Gastrocnemius medialis (tissue), 4 donors: ENCODE measurements around the gene OMP. TPM values are rescaled to one million over a fixed set of nuclear protein-coding genes. Genes with fewer than 3 reads are reported as not detected.

ENCODE experiments used
- ATAC-seq, 2 donors: fragments of 150-250 bp; one replicate each; pipeline ENCODE4 v1.9.1; 2016
- DNase-seq, 2 donors: peaks; one replicate each; pipeline ENCODE4 v3.0.0-alpha.2; 2019
- H3K27ac ChIP-seq, 4 donors: fragments of 200-600 bp; sonication (generic); 1 replicate in 1 of 4; 2 replicates in 3 of 4; pipeline ENCODE4 v1.5.1; 2016 to 2018; ENCODE audit warnings: mild to moderate bottlenecking in 2 of 4, moderate library complexity in 1 of 4
- H3K27me3 ChIP-seq, 3 donors: fragments of 200-600 bp; sonication (generic) in 2 of 3; 1 replicate in 1 of 3; 2 replicates in 2 of 3; pipeline versions ENCODE4 v1.5.1 to v1.6.0; 2016 to 2019; ENCODE audit warnings: mild to moderate bottlenecking in 1 of 3, moderate library complexity in 1 of 3
- H3K36me3 ChIP-seq, 2 donors: fragments of 200-600 bp; sonication (generic) in 1 of 2; one replicate each; pipeline ENCODE4 v1.5.1; 2017 to 2018
- H3K4me1 ChIP-seq, 2 donors: fragments of 200-600 bp; sonication (generic) in 1 of 2; one replicate each; pipeline ENCODE4 v1.5.1; 2016 to 2017; ENCODE audit warnings: mild to moderate bottlenecking in 2 of 2
- H3K4me3 ChIP-seq, 4 donors: fragments of 200-600 bp; sonication (generic) in 3 of 4; 1 replicate in 1 of 4; 2 replicates in 3 of 4; pipeline ENCODE4 v1.5.1; 2016 to 2019; ENCODE audit warnings: mild to moderate bottlenecking in 2 of 4
- H3K9me3 ChIP-seq, 3 donors: fragments of 200-600 bp; sonication (generic) in 2 of 3; 1 replicate in 1 of 3; 2 replicates in 2 of 3; pipeline ENCODE4 v1.5.1; 2016 to 2019
- POLR2A ChIP-seq, 2 donors: fragments of 450-650 bp; IDR thresholded peaks; one replicate each; pipeline ENCODE4 v1.6.1; 2017; ENCODE audit warnings: antibody characterized with exemption in 2 of 2, mild to moderate bottlenecking in 2 of 2, moderate library complexity in 2 of 2
- in situ Hi-C, 4 donors: fragments of 200-750 bp; cut with MboI; loops; one replicate each; pipeline versions ENCODE4 v1.15.0 to v1.8.0; 2017; ENCODE audit warnings: low sequenced_read_pairs in 4 of 4
- intact Hi-C: fragments of 100-400 bp; cut with DNase I; formaldehyde crosslinking; loops from one replicate; pipeline ENCODE4 v1.15.1; 2023; ENCODE audit warnings: low total_unique reads
- total RNA-seq, 4 donors: library from RNA; depleted of rRNA; stranded (reverse); fragments of >200 nt; gene quantifications; one replicate each; pipeline versions ENCODE4 v1.1.0 to v1.2.3, GENCODE V29; 2016
- TF ChIP-seq, protein P1 (sequence below), 5 experiments: fragments of 450-650 bp in 3 of 5; fragments of 200-600 bp in 2 of 5; sonication (generic) in 2 of 5; IDR thresholded peaks in 4 of 5; conservative IDR thresholded peaks in 1 of 5; 1 replicate in 4 of 5; 2 replicates in 1 of 5; pipeline ENCODE4 v1.5.1; 2016 to 2019; ENCODE audit warnings: antibody characterized with exemption in 5 of 5, mild to moderate bottlenecking in 3 of 5, moderate library complexity in 3 of 5

OMP gene
- total RNA-seq, 4 donors from 2014 or later: not detected

DNA sequence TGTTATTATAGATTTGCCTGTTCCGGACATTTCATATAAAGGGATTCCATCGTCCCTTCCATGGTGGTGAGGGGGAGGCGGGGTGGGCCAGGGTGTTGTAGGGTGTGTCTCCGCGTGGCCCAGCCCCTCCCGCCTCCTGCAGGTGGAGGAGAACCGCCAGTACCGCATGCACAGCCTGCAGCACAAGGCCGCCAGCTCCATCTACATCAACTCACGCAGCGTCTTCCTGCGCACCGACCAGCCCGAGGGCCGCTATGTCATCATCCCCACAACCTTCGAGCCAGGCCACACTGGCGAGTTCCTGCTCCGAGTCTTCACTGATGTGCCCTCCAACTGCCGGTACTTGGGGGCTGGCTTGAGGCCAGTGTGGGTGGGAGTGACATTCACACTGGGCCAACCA, 17.9 kb downstream of the OMP start:
- no peak for ATAC-seq
- no peaks in the 10 kb centered on the region for H3K36me3 ChIP-seq
- TF ChIP-seq POLR2A (IDR thresholded peaks at IDR 0.05): no peak
- TF ChIP-seq, protein P1, sequence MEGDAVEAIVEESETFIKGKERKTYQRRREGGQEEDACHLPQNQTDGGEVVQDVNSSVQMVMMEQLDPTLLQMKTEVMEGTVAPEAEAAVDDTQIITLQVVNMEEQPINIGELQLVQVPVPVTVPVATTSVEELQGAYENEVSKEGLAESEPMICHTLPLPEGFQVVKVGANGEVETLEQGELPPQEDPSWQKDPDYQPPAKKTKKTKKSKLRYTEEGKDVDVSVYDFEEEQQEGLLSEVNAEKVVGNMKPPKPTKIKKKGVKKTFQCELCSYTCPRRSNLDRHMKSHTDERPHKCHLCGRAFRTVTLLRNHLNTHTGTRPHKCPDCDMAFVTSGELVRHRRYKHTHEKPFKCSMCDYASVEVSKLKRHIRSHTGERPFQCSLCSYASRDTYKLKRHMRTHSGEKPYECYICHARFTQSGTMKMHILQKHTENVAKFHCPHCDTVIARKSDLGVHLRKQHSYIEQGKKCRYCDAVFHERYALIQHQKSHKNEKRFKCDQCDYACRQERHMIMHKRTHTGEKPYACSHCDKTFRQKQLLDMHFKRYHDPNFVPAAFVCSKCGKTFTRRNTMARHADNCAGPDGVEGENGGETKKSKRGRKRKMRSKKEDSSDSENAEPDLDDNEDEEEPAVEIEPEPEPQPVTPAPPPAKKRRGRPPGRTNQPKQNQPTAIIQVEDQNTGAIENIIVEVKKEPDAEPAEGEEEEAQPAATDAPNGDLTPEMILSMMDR (IDR thresholded peaks at IDR 0.05 in 4 of 5, conservative IDR thresholded peaks at IDR 0.05 in 1 of 5): no peak
- DNase-seq: no peak
- no peaks in the 10 kb centered on the region for H3K27me3 ChIP-seq
- intact Hi-C loops (loop anchor here (10.0 kb wide), 1 partner anchor 354 kb away; the partner anchor contains the start of gene PAK1), in situ Hi-C loops (loop anchor here in 2 of 4 donors (10.0 kb wide), 2 partner anchors 64 to 74 kb away; no protein-coding TSS in a partner anchor)
- H3K4me1 ChIP-seq: peaks cover 3 to 7% of the 10 kb centered on the region in 2 donors
- no peak overlapping the region for H3K4me3 ChIP-seq
- no peaks in the 10 kb centered on the region for H3K9me3 ChIP-seq
- no peak overlapping the region for H3K27ac ChIP-seq

DNA sequence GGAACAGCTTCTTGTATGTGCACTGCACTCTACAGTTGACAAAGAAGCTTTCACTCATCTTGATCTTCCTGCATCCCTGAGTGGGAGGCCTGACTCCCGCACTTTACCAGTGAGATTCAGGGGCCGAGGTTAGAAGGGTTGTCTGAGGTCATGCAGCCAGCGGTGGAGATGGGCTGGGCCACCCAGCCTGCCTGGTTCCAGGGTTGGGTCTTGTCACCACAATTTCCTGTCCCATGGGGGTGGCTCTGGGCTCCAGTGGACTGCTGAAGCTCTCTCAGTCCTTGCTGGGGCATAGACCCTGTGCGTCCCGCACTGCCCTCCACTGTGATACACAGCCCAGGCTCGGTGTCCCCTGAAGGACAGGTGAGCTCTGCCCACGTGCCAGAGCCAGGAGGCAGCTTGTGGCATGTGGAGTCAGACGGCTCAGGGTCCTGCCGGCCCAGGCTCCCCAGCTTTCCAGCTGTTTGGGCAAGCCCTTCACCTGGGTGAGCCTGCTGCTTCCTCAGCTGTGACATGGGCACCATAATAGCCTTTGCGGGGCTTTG, 18.5 kb downstream of the OMP start:
- peaks cover 3 to 7% of the 10 kb centered on the region in 2 donors for H3K4me1 ChIP-seq
- no peaks in the 10 kb centered on the region for H3K27me3 ChIP-seq
- no peaks in the 10 kb centered on the region for H3K9me3 ChIP-seq
- no peak overlapping the region for H3K27ac ChIP-seq
- no peak overlapping the region for H3K4me3 ChIP-seq
- DNase-seq (no peak), ATAC-seq (no peak)
- H3K36me3 ChIP-seq: no peaks in the 10 kb centered on the region
- TF ChIP-seq, protein P1 (IDR thresholded peaks at IDR 0.05 in 4 of 5, conservative IDR thresholded peaks at IDR 0.05 in 1 of 5): no peak
- TF ChIP-seq POLR2A (IDR thresholded peaks at IDR 0.05): no peak
- intact Hi-C loops: loop anchor here (10.0 kb wide), 1 partner anchor 354 kb away; the partner anchor contains the start of gene PAK1
- in situ Hi-C loops: loop anchor here in 2 of 4 donors (10.0 kb wide), 2 partner anchors 64 to 74 kb away; no protein-coding TSS in a partner anchor

DNA sequence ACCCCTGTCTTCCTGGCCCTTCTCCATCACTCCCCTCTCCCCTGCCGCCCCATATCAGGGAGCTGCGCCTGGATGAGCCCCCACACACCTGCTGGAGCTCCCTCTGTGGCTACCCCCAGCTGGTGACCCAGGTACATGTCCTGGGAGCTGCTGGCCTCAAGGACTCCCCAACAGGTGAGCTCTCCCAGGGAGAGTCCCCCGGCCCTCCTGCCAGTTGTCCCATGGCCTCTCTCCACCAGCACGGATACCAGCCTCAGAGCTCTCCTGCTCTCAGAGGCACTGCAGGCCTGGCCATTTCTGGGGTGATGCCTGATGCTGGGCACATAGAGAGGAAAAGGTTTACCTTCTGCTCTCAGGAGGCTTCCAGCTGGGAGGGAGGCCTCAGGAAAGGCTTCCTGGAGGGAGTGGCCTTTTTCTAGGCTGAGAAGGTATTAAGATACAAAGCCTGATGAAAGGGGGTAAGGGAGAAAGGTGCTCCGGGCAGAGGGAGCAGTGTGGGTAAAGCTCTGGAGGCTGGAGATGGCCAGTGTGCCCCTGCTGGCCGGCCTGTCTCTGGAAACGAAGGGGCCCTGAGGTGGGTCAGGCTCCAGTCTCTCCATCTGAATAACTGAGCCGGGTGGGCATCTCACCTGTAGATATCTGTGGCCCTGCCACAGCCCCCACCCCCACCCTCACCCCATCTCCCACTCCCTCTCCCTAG, 19.4 kb downstream of the OMP start:
- in situ Hi-C loops: loop anchor here in 2 of 4 donors (10.0 kb wide), 2 partner anchors 63 to 73 kb away; no protein-coding TSS in a partner anchor

DNA sequence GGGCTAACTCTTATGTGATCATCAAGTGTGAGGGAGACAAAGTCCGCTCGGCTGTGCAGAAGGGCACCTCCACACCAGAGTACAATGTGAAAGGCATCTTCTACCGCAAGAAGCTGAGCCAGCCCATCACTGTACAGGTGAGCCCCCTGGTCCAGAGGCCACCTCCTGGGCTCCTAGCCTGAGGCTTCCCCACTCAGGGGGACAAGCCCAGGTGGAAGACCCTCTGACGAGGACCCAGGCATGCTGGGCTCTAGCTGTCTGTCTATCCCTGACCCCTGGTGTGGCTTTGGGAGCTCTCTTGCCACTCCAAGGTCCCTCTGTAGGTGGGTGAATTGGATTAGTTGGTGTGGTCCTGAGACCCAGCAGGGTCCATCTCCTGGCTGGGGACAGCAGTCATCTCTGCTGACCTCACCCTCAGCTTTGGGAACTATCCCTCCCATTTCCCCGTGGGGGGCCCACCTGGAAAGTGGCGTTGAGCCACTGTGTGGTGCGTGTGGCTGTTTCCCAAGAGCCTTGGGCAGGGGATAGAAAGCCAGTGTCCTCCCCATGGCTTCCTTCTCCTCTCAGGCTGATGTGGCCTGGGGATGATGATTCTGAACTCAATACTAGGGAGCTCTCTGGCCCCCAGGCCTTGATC, 20.1 kb downstream of the OMP start:
- no peaks in the 10 kb centered on the region for H3K9me3 ChIP-seq
- no peak for TF ChIP-seq POLR2A (IDR thresholded peaks at IDR 0.05)
- TF ChIP-seq, protein P1 (IDR thresholded peaks at IDR 0.05 in 4 of 5, conservative IDR thresholded peaks at IDR 0.05 in 1 of 5): no peak
- DNase-seq: no peak
- intact Hi-C loops: loop anchor here (10.0 kb wide), 1 partner anchor 352 kb away; the partner anchor contains the start of gene PAK1
- ATAC-seq: no peak
- H3K36me3 ChIP-seq: no peaks in the 10 kb centered on the region
- no peak overlapping the region for H3K4me3 ChIP-seq
- peaks cover 3 to 7% of the 10 kb centered on the region in 2 donors for H3K4me1 ChIP-seq
- no peak overlapping the region for H3K27ac ChIP-seq
- in situ Hi-C loops: loop anchor here in 2 of 4 donors (10.0 kb wide), 2 partner anchors 62 to 72 kb away; no protein-coding TSS in a partner anchor
- H3K27me3 ChIP-seq: no peaks in the 10 kb centered on the region

More for the DNA sequence above, 19.4 kb downstream of the OMP start:
- TF ChIP-seq, protein P1 (IDR thresholded peaks at IDR 0.05 in 4 of 5, conservative IDR thresholded peaks at IDR 0.05 in 1 of 5): no peak
- no peak for TF ChIP-seq POLR2A (IDR thresholded peaks at IDR 0.05)
- DNase-seq (no peak), ATAC-seq (no peak)
- Histone ChIP-seq H3K36me3 (no peaks in the 10 kb centered on the region), H3K9me3 (no peaks in the 10 kb centered on the region), H3K4me1 (peaks cover 3 to 7% of the 10 kb centered on the region in 2 donors), H3K27ac (no peak overlapping the region), H3K27me3 (no peaks in the 10 kb centered on the region), H3K4me3 (no peak overlapping the region)
- intact Hi-C loops: loop anchor here (10.0 kb wide), 1 partner anchor 353 kb away; the partner anchor contains the start of gene PAK1
